Activated naive CD4-positive, alpha-beta T cell treated with anti-CD3 and anti-CD28 coated beads, Interleukin-2, amount 50 U/mL, for 16 hours (primary cell): ENCODE measurements around the gene FAM149A.

Experiments used
- DNase-seq: peaks from one replicate; pipeline ENCODE4 v3.0.0-alpha.2; 2020

Gene FAM149A

GRCh38 chr4:186204686-186205085, 100.2 kb downstream of the FAM149A start:
- no peak for DNase-seq

- DNase-seq = no peak
Measured at GRCh38 chr4:186205156-186205555, 100.7 kb downstream of the FAM149A start.

GRCh38 chr4:186216465-186217024, 112.0 kb downstream of the FAM149A start:
- no peak for DNase-seq

- no peak for DNase-seq
Measured at GRCh38 chr4:186217733-186218293, 113.3 kb downstream of the FAM149A start.

GRCh38 chr4:186221624-186222023, 117.1 kb downstream of the FAM149A start:
- no peak for DNase-seq
